Small intestine (tissue), 7 donors: ENCODE results near the gene TP73. TPM values are rescaled to one million over a fixed set of nuclear protein-coding genes. Genes with fewer than 3 reads are reported as not detected.
A peak's percentile ranks its signal among the peaks of the same experiment; 100 is the strongest.
"Not testable (repeated sequence)": the region's sequence is repeated elsewhere in the genome, so short reads cannot be mapped to it uniquely, and the experiment has no call there.

Experiments used
- DNase-seq, 2 donors: peaks; one replicate each; pipeline versions ENCODE4 v3.0.0 to v3.0.0-alpha.2; 2013
- FAIRE-seq: peaks from 2 replicates; lab custom pipeline; 2012; peaks lifted over from hg19 to GRCh38; lab: Jason Lieb, UNC
- H3K27ac ChIP-seq, 3 donors: one replicate each; pipeline ENCODE4 v1.5.1; 2013; ENCODE audit warnings: low read length in 2 of 3, mild to moderate bottlenecking in 2 of 3, control low read depth in 1 of 3, inconsistent platforms in 1 of 3, low read depth in 1 of 3, moderate library complexity in 1 of 3
- H3K27me3 ChIP-seq, 3 donors: one replicate each; pipeline ENCODE4 v1.6.1; 2013; ENCODE audit warnings: low read length in 3 of 3, inconsistent platforms in 1 of 3; ENCODE audit not compliant: control insufficient read depth in 3 of 3, insufficient read depth in 3 of 3
- H3K36me3 ChIP-seq, 3 donors: one replicate each; pipeline ENCODE4 v1.6.1; 2013; ENCODE audit warnings: low read length in 3 of 3, inconsistent platforms in 1 of 3, low read depth in 1 of 3, mild to moderate bottlenecking in 1 of 3, moderate library complexity in 1 of 3; ENCODE audit not compliant: control insufficient read depth in 3 of 3, insufficient read depth in 2 of 3
- H3K4me1 ChIP-seq, 3 donors: one replicate each; pipeline ENCODE4 v1.6.1; 2013; ENCODE audit warnings: low read length in 2 of 3, inconsistent platforms in 1 of 3, low read depth in 1 of 3, mild to moderate bottlenecking in 1 of 3, moderate library complexity in 1 of 3; ENCODE audit not compliant: control insufficient read depth in 3 of 3, insufficient read depth in 2 of 3
- H3K4me3 ChIP-seq, 3 donors: one replicate each; pipeline ENCODE4 v1.5.1; 2013; ENCODE audit warnings: low read length in 3 of 3, control low read depth in 1 of 3, inconsistent platforms in 1 of 3, low read depth in 1 of 3, mild to moderate bottlenecking in 1 of 3, moderate library complexity in 1 of 3
- H3K9me3 ChIP-seq, 2 donors: one replicate each; pipeline ENCODE4 v1.6.1; 2013; ENCODE audit warnings: low read depth in 1 of 2, low read length in 1 of 2; ENCODE audit not compliant: control insufficient read depth in 2 of 2, insufficient read depth in 1 of 2
- WGBS, 3 donors: extraction: QIAGEN DNeasy Blood & Tissue Kit; methylation state at CpG; one replicate each; pipeline ENCODE4 v1.1.7; 2013; 5-methylcytosine and 5-hydroxymethylcytosine counted together
- polyA plus RNA-seq, 4 donors: library from polyadenylated mRNA; stranded (reverse) in 3 of 4; unstranded in 1 of 4; fragments of 200-250 nt in 3 of 4; fragments of 120-200 nt in 1 of 4; gene quantifications; one replicate each; pipeline versions ENCODE4 v1.2.1 to v1.2.3, GENCODE V29; 2013
- donor health status: healthy with polysubstance abuse.
- donor health status: control.
- donor health status: control.
- donor health status: Bipolar disorder and iron deficiency.
- donor health status: healthy.

The TP73 gene
- polyA plus RNA-seq, 4 donors: 0.15 to 0.59 TPM; not detected in 2

GRCh38 chr1:3616861-3617260, 35.5 kb upstream of the TP73 start:
- Histone ChIP-seq H3K4me1 (peaks cover 0 to 24% (median 0%) of the 10 kb centered on the region in 3 donors), H3K36me3 (no peaks in the 10 kb centered on the region), H3K27me3 (peaks cover 0 to 3% (median 0%) of the 10 kb centered on the region in 3 donors), H3K4me3 (no peak overlapping the region), H3K9me3 (no peaks in the 10 kb centered on the region), H3K27ac (no peak overlapping the region)
- 74 to 84% (median 80%) methylated on average over 6 to 9 of the region's 9 CpGs for WGBS, 3 donors
- no peak for FAIRE-seq
- DNase-seq: no peak

- no peak overlapping the region for H3K4me3 ChIP-seq
- 80 to 85% (median 83%) methylated on average over 13 to 18 of the region's 18 CpGs for WGBS, 3 donors
- no peak for DNase-seq
- peaks cover 0 to 24% (median 1%) of the 10 kb centered on the region in 3 donors for H3K4me1 ChIP-seq
- H3K9me3 ChIP-seq: no peaks in the 10 kb centered on the region
- no peak for FAIRE-seq
- no peaks in the 10 kb centered on the region for H3K27me3 ChIP-seq
- no peak overlapping the region for H3K27ac ChIP-seq
- H3K36me3 ChIP-seq: no peaks in the 10 kb centered on the region
These were observed 34.4 kb upstream of the TP73 start for GRCh38 chr1:3617806-3618345.

GRCh38 chr1:3618531-3618880, 33.8 kb upstream of the TP73 start:
- H3K4me1 ChIP-seq: peaks cover 0 to 22% (median 7%) of the 10 kb centered on the region in 3 donors
- no peak overlapping the region for H3K4me3 ChIP-seq
- DNase-seq: no peak
- H3K36me3 ChIP-seq: no peaks in the 10 kb centered on the region
- no peaks in the 10 kb centered on the region for H3K9me3 ChIP-seq
- no peaks in the 10 kb centered on the region for H3K27me3 ChIP-seq
- 67 to 79% (median 73%) methylated on average over 9 of the region's 9 CpGs for WGBS, 3 donors
- no peak for FAIRE-seq
- no peak overlapping the region for H3K27ac ChIP-seq

- no peak overlapping the region for H3K4me3 ChIP-seq
- no peaks in the 10 kb centered on the region for H3K9me3 ChIP-seq
- no peaks in the 10 kb centered on the region for H3K36me3 ChIP-seq
- no peak overlapping the region for H3K27ac ChIP-seq
- no peaks in the 10 kb centered on the region for H3K27me3 ChIP-seq
- peak; percentile 74 to 86 for DNase-seq
- WGBS, 3 donors: 13 to 21% (median 16%) methylated on average over 18 to 21 of the region's 21 CpGs
- peaks cover 2 to 22% (median 10%) of the 10 kb centered on the region in 3 donors for H3K4me1 ChIP-seq
- no peak for FAIRE-seq
These were observed 33.2 kb upstream of the TP73 start for GRCh38 chr1:3618881-3619671.

- H3K4me3 ChIP-seq: no peak overlapping the region
- H3K9me3 ChIP-seq: no peaks in the 10 kb centered on the region
- peaks cover 2 to 24% (median 10%) of the 10 kb centered on the region in 3 donors for H3K4me1 ChIP-seq
- FAIRE-seq (no peak), DNase-seq (no peak)
- H3K27ac ChIP-seq: no peak overlapping the region
- H3K27me3 ChIP-seq: no peaks in the 10 kb centered on the region
- H3K36me3 ChIP-seq: no peaks in the 10 kb centered on the region
- WGBS, 3 donors: 68 to 86% (median 72%) methylated on average over 12 of the region's 12 CpGs
These were observed 31.6 kb upstream of the TP73 start for GRCh38 chr1:3620708-3621107.

GRCh38 chr1:3621151-3621671, 31.1 kb upstream of the TP73 start:
- not testable (repeated sequence) for H3K27me3 ChIP-seq, H3K36me3 ChIP-seq, H3K4me3 ChIP-seq, H3K9me3 ChIP-seq, FAIRE-seq, H3K27ac ChIP-seq
- peak in 1 of 2 donors; percentile 32 for DNase-seq
- peaks cover 2 to 29% (median 10%) of the 10 kb centered on the region in 3 donors for H3K4me1 ChIP-seq
- 17 to 24% (median 17%) methylated on average over 10 to 15 of the region's 15 CpGs for WGBS, 3 donors

GRCh38 chr1:3622102-3622501, 30.2 kb upstream of the TP73 start:
- not testable (repeated sequence) for DNase-seq, H3K27ac ChIP-seq, H3K4me3 ChIP-seq, H3K36me3 ChIP-seq, H3K9me3 ChIP-seq, FAIRE-seq, H3K27me3 ChIP-seq
- WGBS, 3 donors: 79 to 89% (median 85%) methylated on average over 9 of the region's 9 CpGs
- peaks cover 2 to 30% (median 10%) of the 10 kb centered on the region in 3 donors for H3K4me1 ChIP-seq

GRCh38 chr1:3623441-3624199, 28.7 kb upstream of the TP73 start:
- no peaks in the 10 kb centered on the region for H3K27me3 ChIP-seq
- H3K36me3 ChIP-seq: peaks cover 1 to 22% (median 12%) of the 10 kb centered on the region in 3 donors
- peaks cover 2 to 29% (median 10%) of the 10 kb centered on the region in 3 donors for H3K4me1 ChIP-seq
- 34 to 40% (median 35%) methylated on average over 23 of the region's 23 CpGs for whole genome bisulfite sequencing, 3 donors
- peak overlapping the region in 2 of 3 donors; percentile 25 to 55 for H3K27ac ChIP-seq
- FAIRE-seq (no peak), DNase-seq (peak in 1 of 2 donors; percentile 36)
- H3K4me3 ChIP-seq: peak overlapping the region; percentile 66 to 81 (median 75)
- H3K9me3 ChIP-seq: no peaks in the 10 kb centered on the region
